AG10803 (cell line): ENCODE results near the gene DDX18.

ENCODE experiments used
- DNase-seq: peaks from one replicate; pipeline ENCODE4 v3.0.0; 2010; ENCODE audit warnings: low read depth
- H3K4me3 ChIP-seq: 2 replicates; pipeline ENCODE4 v1.5.1; 2011; ENCODE audit warnings: mild to moderate bottlenecking, low read length, control low read depth
- TF ChIP-seq, protein P1 (sequence below): conservative IDR thresholded peaks from 2 replicates; pipeline ENCODE4 v1.5.1; 2011; ENCODE audit warnings: mild to moderate bottlenecking, low read length, control low read depth, inconsistent platforms

Gene DDX18

DNA sequence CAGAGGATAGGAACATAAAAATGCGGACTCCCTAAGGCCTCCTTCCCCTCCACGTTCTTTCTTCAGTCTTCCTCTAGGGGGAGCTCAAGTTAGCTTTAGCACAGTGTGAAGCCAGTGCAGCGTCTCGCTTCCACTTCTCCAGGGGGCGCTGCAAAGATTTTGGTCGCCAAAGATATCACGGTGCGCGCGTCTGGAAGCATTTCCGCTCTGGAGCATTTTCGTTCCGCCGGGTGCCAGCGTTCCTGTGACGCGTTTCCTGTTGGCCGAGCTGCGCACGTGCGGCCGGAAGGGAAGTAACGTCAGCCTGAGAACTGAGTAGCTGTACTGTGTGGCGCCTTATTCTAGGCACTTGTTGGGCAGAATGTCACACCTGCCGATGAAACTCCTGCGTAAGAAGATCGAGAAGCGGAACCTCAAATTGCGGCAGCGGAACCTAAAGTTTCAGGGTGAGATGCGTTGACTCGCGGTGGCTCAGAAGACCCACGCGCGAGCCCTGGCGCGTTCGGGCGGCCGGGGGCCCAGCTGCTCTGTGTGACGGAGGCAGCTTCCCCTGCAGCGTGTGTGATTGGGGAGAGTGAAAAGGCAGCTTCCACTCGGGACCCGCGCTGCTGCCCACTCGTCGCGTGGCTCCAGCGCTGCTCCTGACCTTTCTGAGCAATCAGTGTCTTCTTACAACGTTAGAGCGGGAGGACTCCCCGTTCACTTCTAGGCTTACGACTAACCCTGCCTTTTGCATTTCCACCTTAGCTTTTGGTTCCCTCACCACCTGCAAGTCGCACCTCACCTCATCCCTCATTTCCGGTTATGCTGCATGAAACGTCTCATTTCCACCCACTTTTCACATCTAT lies at the start of gene DDX18:
TSS of gene DDX18 (plus strand) at position 275 of the 848 bp plus-strand sequence. CDS start at position 362, 87 bp downstream.
- TF ChIP-seq, protein P1, sequence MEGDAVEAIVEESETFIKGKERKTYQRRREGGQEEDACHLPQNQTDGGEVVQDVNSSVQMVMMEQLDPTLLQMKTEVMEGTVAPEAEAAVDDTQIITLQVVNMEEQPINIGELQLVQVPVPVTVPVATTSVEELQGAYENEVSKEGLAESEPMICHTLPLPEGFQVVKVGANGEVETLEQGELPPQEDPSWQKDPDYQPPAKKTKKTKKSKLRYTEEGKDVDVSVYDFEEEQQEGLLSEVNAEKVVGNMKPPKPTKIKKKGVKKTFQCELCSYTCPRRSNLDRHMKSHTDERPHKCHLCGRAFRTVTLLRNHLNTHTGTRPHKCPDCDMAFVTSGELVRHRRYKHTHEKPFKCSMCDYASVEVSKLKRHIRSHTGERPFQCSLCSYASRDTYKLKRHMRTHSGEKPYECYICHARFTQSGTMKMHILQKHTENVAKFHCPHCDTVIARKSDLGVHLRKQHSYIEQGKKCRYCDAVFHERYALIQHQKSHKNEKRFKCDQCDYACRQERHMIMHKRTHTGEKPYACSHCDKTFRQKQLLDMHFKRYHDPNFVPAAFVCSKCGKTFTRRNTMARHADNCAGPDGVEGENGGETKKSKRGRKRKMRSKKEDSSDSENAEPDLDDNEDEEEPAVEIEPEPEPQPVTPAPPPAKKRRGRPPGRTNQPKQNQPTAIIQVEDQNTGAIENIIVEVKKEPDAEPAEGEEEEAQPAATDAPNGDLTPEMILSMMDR, result peak; percentile 100
- H3K4me3 ChIP-seq, result peak within 1 kb of the TSS; percentile 93
- peak; percentile 97 for DNase-seq

DNA sequence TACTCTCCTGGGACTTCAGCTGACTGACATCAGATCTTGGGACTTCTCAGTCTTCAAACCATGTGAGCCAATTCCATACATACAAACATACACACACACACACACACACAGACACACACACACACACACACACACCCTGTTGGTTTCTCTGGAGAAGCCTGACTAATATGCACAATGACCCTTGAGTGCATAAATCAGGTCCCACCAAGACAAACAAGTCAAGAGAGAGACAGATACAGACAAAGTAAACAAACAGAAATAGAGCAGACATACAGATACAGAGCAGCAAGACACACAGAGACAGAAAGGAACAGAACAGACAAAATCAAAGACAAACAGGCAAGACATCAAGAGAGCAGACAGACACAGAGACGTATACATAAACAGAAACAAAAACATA lies 43.8 kb upstream of the DDX18 start:
- no peak for DNase-seq
- no peak overlapping the region for H3K4me3 ChIP-seq
- TF ChIP-seq, protein P1, result no peak

DNA sequence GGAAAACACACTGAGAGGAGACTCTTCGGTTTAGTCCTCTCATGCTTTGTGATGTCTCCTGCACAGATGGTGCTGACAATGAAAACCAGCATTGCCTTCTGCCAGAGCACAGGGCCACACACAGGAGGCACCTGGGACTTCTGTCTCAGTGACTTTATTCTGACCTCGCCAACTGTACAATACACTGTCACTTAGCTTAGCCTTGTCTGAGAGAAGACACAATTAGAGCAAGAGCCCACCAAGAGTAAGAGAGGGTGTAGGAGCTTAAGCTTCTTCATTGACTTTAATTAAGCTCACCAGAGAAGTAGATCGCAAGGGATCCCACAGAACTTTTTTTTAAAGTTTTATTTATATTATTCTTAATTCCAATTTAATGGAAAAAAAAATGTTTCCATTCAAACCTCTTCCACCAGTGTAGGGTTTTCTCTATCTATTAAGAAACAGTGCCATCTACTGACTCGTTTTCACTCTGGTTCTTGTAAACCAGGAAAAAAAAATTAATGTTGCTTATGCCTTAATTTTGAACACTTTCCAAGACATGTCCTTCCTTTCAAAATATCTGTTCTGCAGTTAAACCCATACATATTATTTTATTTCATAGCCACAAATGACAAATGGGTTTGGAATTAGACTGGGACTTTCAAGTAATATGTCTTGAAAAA lies 42.4 kb upstream of the DDX18 start:
- H3K4me3 ChIP-seq, result no peak overlapping the region
- DNase-seq, result peak; percentile 45
- TF ChIP-seq, protein P1, result peak; percentile 57

DNA sequence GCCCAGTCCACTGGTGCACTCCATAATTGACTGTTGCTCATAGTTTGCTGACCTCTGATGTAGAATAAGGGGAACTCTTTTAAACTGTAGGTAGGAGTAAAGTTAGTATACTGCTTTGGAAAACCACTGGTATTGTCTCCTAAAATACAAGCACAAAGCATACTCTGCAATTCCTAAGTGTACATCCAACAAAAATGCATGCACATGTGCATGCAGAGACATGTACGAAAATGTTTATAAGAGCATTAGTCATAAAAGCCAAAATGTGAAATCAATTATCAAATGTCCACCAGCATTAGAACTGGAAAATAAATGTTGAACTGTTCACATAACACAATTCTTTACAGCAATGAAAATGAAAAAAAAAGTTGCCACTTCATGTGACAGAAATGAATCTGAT lies 39.8 kb upstream of the DDX18 start:
- TF ChIP-seq, protein P1, result no peak
- no peak overlapping the region for H3K4me3 ChIP-seq
- DNase-seq, result no peak

DNA sequence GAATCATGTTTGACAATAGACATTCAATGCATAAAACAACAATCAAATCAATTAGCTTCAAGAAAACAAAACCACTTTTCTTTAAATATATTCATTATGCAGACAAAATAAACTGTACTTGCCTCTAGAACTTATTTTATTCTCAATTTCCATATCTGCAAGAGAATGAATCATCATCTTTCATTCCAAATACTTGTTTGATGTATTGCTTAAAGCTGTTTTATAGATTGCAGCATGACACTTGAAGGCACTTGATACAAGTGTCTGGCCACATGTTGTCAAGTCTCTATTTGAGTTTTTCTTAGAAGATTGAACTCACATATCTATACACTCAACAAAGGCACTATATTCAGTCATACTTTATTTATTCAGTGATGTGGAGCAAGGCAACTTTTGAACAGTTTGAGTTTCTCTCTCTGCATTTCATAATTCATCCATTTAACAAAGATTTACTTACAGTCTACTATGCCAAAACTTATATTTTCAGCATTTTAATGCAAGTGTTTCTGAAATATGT lies 38.7 kb upstream of the DDX18 start:
- no peak overlapping the region for H3K4me3 ChIP-seq
- TF ChIP-seq, protein P1, result no peak
- no peak for DNase-seq

DNA sequence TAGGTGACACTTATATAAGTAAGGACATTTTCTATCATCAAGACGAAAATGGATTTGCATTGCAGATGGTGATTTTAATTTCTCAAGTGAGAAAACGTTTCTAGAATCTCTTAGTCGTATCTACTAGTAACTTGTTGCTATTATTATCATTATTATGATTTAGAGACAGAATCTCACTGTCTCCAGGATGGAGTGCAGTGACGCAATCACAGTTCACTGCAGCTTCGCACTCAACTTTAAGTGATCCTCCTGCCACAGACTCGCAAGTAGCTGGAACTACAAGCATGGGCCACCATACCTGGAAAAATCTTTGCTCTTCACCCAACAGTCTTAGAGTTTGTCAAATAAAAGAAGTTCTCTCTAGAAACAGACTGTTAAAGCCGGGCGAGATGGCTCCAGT lies 37.6 kb upstream of the DDX18 start:
- TF ChIP-seq, protein P1, result no peak
- DNase-seq, result no peak
- no peak overlapping the region for H3K4me3 ChIP-seq
